ENCODE data around the gene HSD17B8. TPM values are rescaled to one million over a fixed set of nuclear protein-coding genes. Genes with fewer than 3 reads are reported as not detected.

The HSD17B8 gene
- total RNA-seq, 1 donor from 2014 or later = 25.0 TPM

- DNase-seq (ENCODE audit: missing footprints) (no peak), ATAC-seq (peak; percentile 0)
- intact Hi-C loops (cut with DNase I) = loop anchor here (2.0 to 10.0 kb wide), 3 partner anchors 48 to 1006 kb away; partner anchors contain the start of genes GPSM3 and PBX2
Observed at GRCh38 chr6:33201147-33201545, 3.3 kb upstream of the HSD17B8 start.

- DNase-seq (ENCODE audit: missing footprints) (no peak), ATAC-seq (no peak)
- intact Hi-C loops (cut with DNase I) = loop anchor here (2.0 to 10.0 kb wide), 3 partner anchors 47 to 1007 kb away; partner anchors contain the start of genes GPSM3 and PBX2
Observed at GRCh38 chr6:33201935-33202334, 2.5 kb upstream of the HSD17B8 start.

- intact Hi-C loops (cut with DNase I) = loop anchor here (5.0 to 10.0 kb wide), 2 partner anchors 230 to 1008 kb away; partner anchors contain the start of genes GPSM3 and PBX2
- ATAC-seq = no peak
- DNase-seq (ENCODE audit: missing footprints) = no peak
Observed at GRCh38 chr6:33202799-33203198, 1.7 kb upstream of the HSD17B8 start.

GRCh38 chr6:33203443-33204164 is 851 bp upstream of the HSD17B8 start:
- intact Hi-C loops (cut with DNase I) = loop anchor here (5.0 to 10.0 kb wide), 2 partner anchors 231 to 1009 kb away; partner anchors contain the start of genes GPSM3 and PBX2
- ATAC-seq = no peak

GRCh38 chr6:33204165-33204414 is 365 bp upstream of the HSD17B8 start:
- no peak for DNase-seq (ENCODE audit: missing footprints)
- no peak for ATAC-seq
- intact Hi-C loops (cut with DNase I) = loop anchor here (5.0 to 10.0 kb wide), 2 partner anchors 232 to 1009 kb away; partner anchors contain the start of genes GPSM3 and PBX2

More at GRCh38 chr6:33203443-33204164, 851 bp upstream of the HSD17B8 start:
- DNase-seq (ENCODE audit: missing footprints) = no peak

GRCh38 chr6:33205191-33206026 is 954 bp downstream of the HSD17B8 start:
- ATAC-seq = no peak
- intact Hi-C loops (cut with DNase I) = loop anchor here (10.0 kb wide), 1 partner anchor 1011 kb away; the partner anchor contains the start of genes GPSM3 and PBX2
- no peak for DNase-seq (ENCODE audit: missing footprints)

GRCh38 chr6:33206027-33206863 is 1.8 kb downstream of the HSD17B8 start:
- ATAC-seq (no peak), DNase-seq (ENCODE audit: missing footprints) (no peak)
- intact Hi-C loops (cut with DNase I) = loop anchor here (10.0 kb wide), 1 partner anchor 1011 kb away; the partner anchor contains the start of genes GPSM3 and PBX2

- DNase-seq (ENCODE audit: missing footprints) = no peak
- intact Hi-C loops (cut with DNase I) = loop anchor here (10.0 kb wide), 1 partner anchor 1012 kb away; the partner anchor contains the start of genes GPSM3 and PBX2
Observed at GRCh38 chr6:33206864-33207551, 2.6 kb downstream of the HSD17B8 start.

GRCh38 chr6:33207552-33208090 is 3.2 kb downstream of the HSD17B8 start:
- intact Hi-C loops (cut with DNase I) = loop anchor here (2.0 to 10.0 kb wide), 2 partner anchors 41 to 1013 kb away; partner anchors contain the start of genes GPSM3 and PBX2
- DNase-seq (ENCODE audit: missing footprints) = no peak
- peak; percentile 26 for ATAC-seq

More at GRCh38 chr6:33206864-33207551, 2.6 kb downstream of the HSD17B8 start:
- ATAC-seq = no peak

- ATAC-seq (peak; percentile 84), DNase-seq (ENCODE audit: missing footprints) (peak; percentile 97)
- intact Hi-C loops (cut with DNase I) = loop anchor here (2.0 to 10.0 kb wide), 2 partner anchors 40 to 1014 kb away; partner anchors contain the start of genes GPSM3 and PBX2
Observed at GRCh38 chr6:33208091-33208967, 3.9 kb downstream of the HSD17B8 start, which contains the start of gene RING1. Gene RING1, plus strand, starts transcription at chr6:33208500. Its CDS starts 323 bp downstream, at chr6:33208823.

GRCh38 chr6:33209856-33210255 is 5.4 kb downstream of the HSD17B8 start:
- DNase-seq (ENCODE audit: missing footprints) (no peak), ATAC-seq (no peak)
- intact Hi-C loops (cut with DNase I) = loop anchor here (2.0 to 10.0 kb wide), 2 partner anchors 39 to 1015 kb away; partner anchors contain the start of genes GPSM3 and PBX2

GRCh38 chr6:33211136-33211535 is 6.7 kb downstream of the HSD17B8 start:
- ATAC-seq = no peak
- intact Hi-C loops (cut with DNase I) = no loop called here

GRCh38 chr6:33211666-33212422 is 7.4 kb downstream of the HSD17B8 start:
- DNase-seq (ENCODE audit: missing footprints) (no peak), ATAC-seq (no peak)
- intact Hi-C loops (cut with DNase I) = no loop called here

More at GRCh38 chr6:33211136-33211535, 6.7 kb downstream of the HSD17B8 start:
- DNase-seq (ENCODE audit: missing footprints) = no peak

GRCh38 chr6:33212857-33213165 is 8.4 kb downstream of the HSD17B8 start:
- DNase-seq (ENCODE audit: missing footprints) (no peak), ATAC-seq (no peak)
- intact Hi-C loops (cut with DNase I) = no loop called here

GRCh38 chr6:33213166-33213988 is 8.9 kb downstream of the HSD17B8 start:
- peak; percentile 49 for ATAC-seq
- DNase-seq (ENCODE audit: missing footprints) = peak; percentile 65
- intact Hi-C loops (cut with DNase I) = no loop called here

Measured in Right ventricle myocardium inferior (tissue), 1 donor.